Measurements from ENCODE around the gene KNCN. TPM values are rescaled to one million over a fixed set of nuclear protein-coding genes. Genes with fewer than 3 reads are reported as not detected.

KNCN gene
- total RNA-seq, 1 donor from 2014 or later = not detected

GRCh38 chr1:46535063-46535462 is 16.4 kb downstream of the KNCN start:
- peaks cover 2% of the 10 kb centered on the region for H3K4me1 Mint-ChIP-seq (ENCODE audit: low read depth, unreplicated experiment)
- Histone ChIP-seq H3K4me3 (ENCODE audit: insufficient read depth, low read depth, low read length) (no peak overlapping the region), H3K4me1 (ENCODE audit: insufficient read depth, low read length) (peaks cover 2% of the 10 kb centered on the region), H3K79me2 (ENCODE audit: insufficient read depth, low read length) (no peaks in the 10 kb centered on the region), H3K36me3 (ENCODE audit: insufficient read depth, low read length) (no peaks in the 10 kb centered on the region), H3K27me3 (ENCODE audit: insufficient read depth, low read length) (peaks cover 31% of the 10 kb centered on the region), H3K9me3 (ENCODE audit: insufficient read depth, low read depth, low read length) (no peaks in the 10 kb centered on the region), H3K4me2 (ENCODE audit: low read length) (no peak overlapping the region), H3K27ac (ENCODE audit: low read depth, low read length) (no peak overlapping the region), H4K20me1 (ENCODE audit: insufficient read depth, low read length) (no peaks in the 10 kb centered on the region), H2AFZ (ENCODE audit: low read depth, low read length) (no peak overlapping the region), H3K9ac (ENCODE audit: low read length) (no peak overlapping the region)
- peaks cover 3% of the 10 kb centered on the region for H3K36me3 Mint-ChIP-seq (ENCODE audit: low read depth, unreplicated experiment)
- DNase-seq (ENCODE audit: low read depth) = no peak
- peaks cover 70% of the 10 kb centered on the region for H3K27me3 Mint-ChIP-seq (ENCODE audit: low read depth, unreplicated experiment)
- no peak overlapping the region for H3K27ac Mint-ChIP-seq (ENCODE audit: unreplicated experiment)
- H3K4me3 Mint-ChIP-seq (ENCODE audit: unreplicated experiment) = no peak overlapping the region
- FAIRE-seq = no peak
- peaks cover 6% of the 10 kb centered on the region for H3K9me3 Mint-ChIP-seq (ENCODE audit: unreplicated experiment)
- TF ChIP-seq CTCF (IDR thresholded peaks at IDR 0.05; ENCODE audit: insufficient read depth, low read depth, low read length) (peak; percentile 16), EZH2 (IDR thresholded peaks at IDR 0.05; ENCODE audit: insufficient read depth, low read length) (no peak)

- FAIRE-seq (no peak), DNase-seq (ENCODE audit: low read depth) (peak; percentile 45)
- peak overlapping the region; percentile 75 for H2AFZ ChIP-seq (ENCODE audit: low read depth, low read length)
- no peak overlapping the region for H3K9ac ChIP-seq (ENCODE audit: low read length)
- H3K9me3 ChIP-seq (ENCODE audit: insufficient read depth, low read depth, low read length) = no peaks in the 10 kb centered on the region
- no peaks in the 10 kb centered on the region for H3K36me3 ChIP-seq (ENCODE audit: insufficient read depth, low read length)
- peaks cover 71% of the 10 kb centered on the region for H3K27me3 Mint-ChIP-seq (ENCODE audit: low read depth, unreplicated experiment)
- H3K27ac ChIP-seq (ENCODE audit: low read depth, low read length) = no peak overlapping the region
- H3K4me2 ChIP-seq (ENCODE audit: low read length) = peak overlapping the region; percentile 82
- no peaks in the 10 kb centered on the region for H4K20me1 ChIP-seq (ENCODE audit: insufficient read depth, low read length)
- peaks cover 6% of the 10 kb centered on the region for H3K9me3 Mint-ChIP-seq (ENCODE audit: unreplicated experiment)
- peaks cover 5% of the 10 kb centered on the region for H3K4me1 Mint-ChIP-seq (ENCODE audit: low read depth, unreplicated experiment)
- peaks cover 40% of the 10 kb centered on the region for H3K27me3 ChIP-seq (ENCODE audit: insufficient read depth, low read length)
- no peak overlapping the region for H3K27ac Mint-ChIP-seq (ENCODE audit: unreplicated experiment)
- H3K79me2 ChIP-seq (ENCODE audit: insufficient read depth, low read length) = no peaks in the 10 kb centered on the region
- no peak overlapping the region for H3K4me3 Mint-ChIP-seq (ENCODE audit: unreplicated experiment)
- H3K4me3 ChIP-seq (ENCODE audit: insufficient read depth, low read depth, low read length) = peak overlapping the region; percentile 46
- peaks cover 3% of the 10 kb centered on the region for H3K36me3 Mint-ChIP-seq (ENCODE audit: low read depth, unreplicated experiment)
- TF ChIP-seq EZH2 (IDR thresholded peaks at IDR 0.05; ENCODE audit: insufficient read depth, low read length) = no peak
- no peak for TF ChIP-seq CTCF (IDR thresholded peaks at IDR 0.05; ENCODE audit: insufficient read depth, low read depth, low read length)
- H3K4me1 ChIP-seq (ENCODE audit: insufficient read depth, low read length) = peaks cover 2% of the 10 kb centered on the region
These were observed 18.1 kb downstream of the KNCN start for GRCh38 chr1:46533179-46533864.

- Histone ChIP-seq H3K4me2 (ENCODE audit: low read length) (peak overlapping the region; percentile 82), H3K9me3 (ENCODE audit: insufficient read depth, low read depth, low read length) (no peaks in the 10 kb centered on the region), H2AFZ (ENCODE audit: low read depth, low read length) (peak overlapping the region; percentile 75), H3K4me1 (ENCODE audit: insufficient read depth, low read length) (peaks cover 2% of the 10 kb centered on the region), H3K79me2 (ENCODE audit: insufficient read depth, low read length) (no peaks in the 10 kb centered on the region), H3K4me3 (ENCODE audit: insufficient read depth, low read depth, low read length) (peak overlapping the region; percentile 46), H3K27me3 (ENCODE audit: insufficient read depth, low read length) (peaks cover 37% of the 10 kb centered on the region), H4K20me1 (ENCODE audit: insufficient read depth, low read length) (no peaks in the 10 kb centered on the region), H3K27ac (ENCODE audit: low read depth, low read length) (no peak overlapping the region), H3K36me3 (ENCODE audit: insufficient read depth, low read length) (no peaks in the 10 kb centered on the region), H3K9ac (ENCODE audit: low read length) (no peak overlapping the region)
- DNase-seq (ENCODE audit: low read depth) (peak; percentile 45), FAIRE-seq (no peak)
- TF ChIP-seq CTCF (IDR thresholded peaks at IDR 0.05; ENCODE audit: insufficient read depth, low read depth, low read length) (peak; percentile 41), EZH2 (IDR thresholded peaks at IDR 0.05; ENCODE audit: insufficient read depth, low read length) (no peak)
- Mint-ChIP-seq H3K4me3 (ENCODE audit: unreplicated experiment) (no peak overlapping the region), H3K4me1 (ENCODE audit: low read depth, unreplicated experiment) (peaks cover 5% of the 10 kb centered on the region), H3K27ac (ENCODE audit: unreplicated experiment) (no peak overlapping the region), H3K36me3 (ENCODE audit: low read depth, unreplicated experiment) (peaks cover 3% of the 10 kb centered on the region), H3K27me3 (ENCODE audit: low read depth, unreplicated experiment) (peaks cover 71% of the 10 kb centered on the region), H3K9me3 (ENCODE audit: unreplicated experiment) (peaks cover 6% of the 10 kb centered on the region)
These were observed 18.8 kb downstream of the KNCN start for GRCh38 chr1:46532498-46533178.

Data from astrocyte (in vitro differentiated cells and primary cell).